Fibroblast of the aortic adventitia (primary cell): ENCODE results near the gene NT5M. TPM values are rescaled to one million over a fixed set of nuclear protein-coding genes. Genes with fewer than 3 reads are reported as not detected.

Source experiments
- DNase-seq: peaks from one replicate; pipeline ENCODE4 v3.0.0-alpha.2; 2010; ENCODE audit warnings: low read depth
- H3K4me3 ChIP-seq: 2 replicates; pipeline ENCODE4 v1.5.1; 2011; ENCODE audit warnings: low read depth, mild to moderate bottlenecking, control low read depth, low read length, moderate library complexity
- total RNA-seq: library from RNA; depleted of rRNA; stranded (reverse); fragments of >200 nt; gene quantifications from 2 replicates; pipeline ENCODE4 v1.2.3, GENCODE V29; 2012; ENCODE audit warnings: low replicate concordance
- TF ChIP-seq, protein P1 (sequence below): IDR thresholded peaks from 2 replicates; pipeline ENCODE4 v1.5.1; 2011; ENCODE audit warnings: mild to moderate bottlenecking, low read length, control low read depth, inconsistent platforms; ENCODE audit not compliant: insufficient read depth

NT5M gene
- total RNA-seq, 1 donor, result 2.3 TPM

DNA sequence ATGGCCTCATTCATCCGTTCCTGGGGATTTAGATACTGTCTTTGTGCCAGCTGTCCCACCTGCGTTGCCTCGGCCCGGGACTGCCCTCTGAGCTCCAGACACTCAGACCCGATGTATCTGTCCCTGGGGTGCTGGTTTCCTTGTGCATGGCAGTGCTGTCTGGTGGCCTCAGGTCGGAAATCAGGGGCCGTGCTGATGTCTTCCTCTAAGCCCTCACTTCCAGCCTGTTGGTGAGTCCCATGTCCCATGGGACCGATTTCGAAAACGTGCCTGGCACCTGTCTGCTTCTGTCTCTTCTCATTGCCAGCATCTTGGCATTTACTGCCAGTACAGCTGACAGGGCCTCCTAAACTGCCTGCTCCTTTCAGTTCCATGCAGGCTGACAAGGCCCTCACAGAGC, 22.1 kb downstream of the NT5M start:
- no peak overlapping the region for H3K4me3 ChIP-seq
- TF ChIP-seq, protein P1, sequence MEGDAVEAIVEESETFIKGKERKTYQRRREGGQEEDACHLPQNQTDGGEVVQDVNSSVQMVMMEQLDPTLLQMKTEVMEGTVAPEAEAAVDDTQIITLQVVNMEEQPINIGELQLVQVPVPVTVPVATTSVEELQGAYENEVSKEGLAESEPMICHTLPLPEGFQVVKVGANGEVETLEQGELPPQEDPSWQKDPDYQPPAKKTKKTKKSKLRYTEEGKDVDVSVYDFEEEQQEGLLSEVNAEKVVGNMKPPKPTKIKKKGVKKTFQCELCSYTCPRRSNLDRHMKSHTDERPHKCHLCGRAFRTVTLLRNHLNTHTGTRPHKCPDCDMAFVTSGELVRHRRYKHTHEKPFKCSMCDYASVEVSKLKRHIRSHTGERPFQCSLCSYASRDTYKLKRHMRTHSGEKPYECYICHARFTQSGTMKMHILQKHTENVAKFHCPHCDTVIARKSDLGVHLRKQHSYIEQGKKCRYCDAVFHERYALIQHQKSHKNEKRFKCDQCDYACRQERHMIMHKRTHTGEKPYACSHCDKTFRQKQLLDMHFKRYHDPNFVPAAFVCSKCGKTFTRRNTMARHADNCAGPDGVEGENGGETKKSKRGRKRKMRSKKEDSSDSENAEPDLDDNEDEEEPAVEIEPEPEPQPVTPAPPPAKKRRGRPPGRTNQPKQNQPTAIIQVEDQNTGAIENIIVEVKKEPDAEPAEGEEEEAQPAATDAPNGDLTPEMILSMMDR, result no peak
- DNase-seq, result no peak

- TF ChIP-seq, protein P1, result no peak
- DNase-seq, result no peak
- H3K4me3 ChIP-seq, result no peak overlapping the region
Measured at GRCh38 chr17:17325816-17326215, 22.6 kb downstream of the NT5M start.

GRCh38 chr17:17326275-17326875, 23.2 kb downstream of the NT5M start:
- no peak overlapping the region for H3K4me3 ChIP-seq
- no peak for DNase-seq
- TF ChIP-seq, protein P1, result no peak

DNA sequence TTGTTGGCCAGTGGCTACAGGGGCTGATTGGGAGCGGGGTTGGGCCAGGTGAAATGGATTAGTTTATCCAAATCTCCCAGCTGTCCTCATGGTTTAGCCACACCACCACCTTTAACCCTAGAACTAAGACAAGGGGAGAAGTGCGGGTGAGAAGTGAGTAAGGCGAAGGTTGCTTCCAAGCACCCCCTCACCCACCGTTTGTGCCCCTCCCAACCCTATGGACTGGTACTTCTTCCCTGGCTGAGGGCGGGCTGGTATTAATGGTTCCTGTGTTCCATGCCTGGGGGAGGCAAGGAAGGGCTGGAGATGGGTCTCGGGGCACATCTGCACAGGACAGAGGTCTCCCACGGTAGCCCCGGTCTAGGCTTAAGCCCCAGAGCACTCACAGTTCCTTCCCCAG, 25.1 kb downstream of the NT5M start:
- no peak overlapping the region for H3K4me3 ChIP-seq
- DNase-seq, result no peak
- TF ChIP-seq, protein P1, result no peak

GRCh38 chr17:17341452-17341851, 38.3 kb downstream of the NT5M start:
- no peak for DNase-seq
- H3K4me3 ChIP-seq, result no peak overlapping the region
- TF ChIP-seq, protein P1, result no peak

DNA sequence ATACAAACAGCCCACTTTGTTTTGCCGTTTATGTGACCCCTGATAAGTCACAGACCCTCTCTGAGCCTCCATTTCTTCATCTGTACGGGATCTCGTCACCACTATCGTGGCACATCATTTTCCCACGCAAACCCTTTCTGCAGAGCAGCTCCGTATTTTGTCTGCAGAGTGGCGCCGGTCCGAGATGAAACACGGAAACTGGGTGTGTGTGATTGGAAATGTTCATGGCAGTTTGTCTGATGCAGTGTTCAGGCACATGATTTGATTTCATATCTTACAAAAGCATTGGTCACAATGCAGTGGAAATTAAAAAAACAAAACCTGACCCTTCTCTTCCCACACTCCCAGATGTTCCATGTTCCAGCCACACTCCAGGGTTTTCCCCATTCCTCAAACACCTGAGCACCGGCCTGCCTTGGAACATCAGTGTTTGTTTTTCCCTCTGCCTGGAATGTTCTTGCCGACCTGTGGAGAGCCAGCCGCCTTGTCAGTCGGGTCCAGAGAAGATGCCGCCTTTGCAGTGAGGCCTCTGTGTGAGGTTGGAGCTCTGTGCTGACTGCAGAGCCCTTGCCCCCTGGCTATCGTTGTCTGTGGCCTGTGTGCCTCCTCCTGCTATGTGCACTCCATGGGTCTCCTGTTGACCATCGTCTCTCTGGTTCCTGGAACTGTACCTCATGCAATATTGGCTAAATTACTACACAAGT, 39.2 kb downstream of the NT5M start:
- TF ChIP-seq, protein P1, result no peak
- no peak overlapping the region for H3K4me3 ChIP-seq
- DNase-seq, result no peak
